ENCODE data around the gene ACOT11.

Gene ACOT11

GRCh38 chr1:54640361-54640760 lies 92.3 kb downstream of the ACOT11 start:
- TF ChIP-seq ZNF274 (IDR thresholded peaks at IDR 0.05; ENCODE audit: low read depth, low read length) = no peak
- H3K4me3 ChIP-seq (ENCODE audit: low read length) = no peak overlapping the region

GRCh38 chr1:54640863-54641836 lies 93.1 kb downstream of the ACOT11 start, which contains the start of gene MROH7:
Gene MROH7, plus strand, starts transcription at chr1:54641786. Its CDS starts 11,141 bp downstream, at chr1:54652927.
- no peak for TF ChIP-seq ZNF274 (IDR thresholded peaks at IDR 0.05; ENCODE audit: low read depth, low read length)
- no peak within 1 kb of the TSS for H3K4me3 ChIP-seq (ENCODE audit: low read length)

DNA sequence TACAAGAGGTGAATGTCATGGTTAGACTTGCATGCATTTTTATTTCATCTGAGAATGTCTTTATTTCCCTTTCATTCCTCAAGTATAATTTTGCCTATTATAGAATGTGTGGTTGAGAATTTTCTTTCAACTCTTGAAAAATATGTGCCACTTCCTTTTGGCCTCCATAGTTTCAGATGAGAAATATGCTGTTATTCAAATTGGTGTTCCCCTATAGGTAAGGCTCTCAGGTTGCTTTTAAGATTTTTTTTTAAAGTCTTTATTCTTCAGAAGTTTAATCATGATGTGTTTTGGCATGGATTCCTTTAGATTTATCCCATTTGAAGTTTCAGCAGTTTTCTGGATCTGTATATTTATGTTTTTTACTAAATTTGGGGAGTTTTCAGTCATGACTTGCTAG lies 95.7 kb downstream of the ACOT11 start:
- no peak for TF ChIP-seq ZNF274 (IDR thresholded peaks at IDR 0.05; ENCODE audit: low read depth, low read length)
- no peak overlapping the region for H3K4me3 ChIP-seq (ENCODE audit: low read length)

DNA sequence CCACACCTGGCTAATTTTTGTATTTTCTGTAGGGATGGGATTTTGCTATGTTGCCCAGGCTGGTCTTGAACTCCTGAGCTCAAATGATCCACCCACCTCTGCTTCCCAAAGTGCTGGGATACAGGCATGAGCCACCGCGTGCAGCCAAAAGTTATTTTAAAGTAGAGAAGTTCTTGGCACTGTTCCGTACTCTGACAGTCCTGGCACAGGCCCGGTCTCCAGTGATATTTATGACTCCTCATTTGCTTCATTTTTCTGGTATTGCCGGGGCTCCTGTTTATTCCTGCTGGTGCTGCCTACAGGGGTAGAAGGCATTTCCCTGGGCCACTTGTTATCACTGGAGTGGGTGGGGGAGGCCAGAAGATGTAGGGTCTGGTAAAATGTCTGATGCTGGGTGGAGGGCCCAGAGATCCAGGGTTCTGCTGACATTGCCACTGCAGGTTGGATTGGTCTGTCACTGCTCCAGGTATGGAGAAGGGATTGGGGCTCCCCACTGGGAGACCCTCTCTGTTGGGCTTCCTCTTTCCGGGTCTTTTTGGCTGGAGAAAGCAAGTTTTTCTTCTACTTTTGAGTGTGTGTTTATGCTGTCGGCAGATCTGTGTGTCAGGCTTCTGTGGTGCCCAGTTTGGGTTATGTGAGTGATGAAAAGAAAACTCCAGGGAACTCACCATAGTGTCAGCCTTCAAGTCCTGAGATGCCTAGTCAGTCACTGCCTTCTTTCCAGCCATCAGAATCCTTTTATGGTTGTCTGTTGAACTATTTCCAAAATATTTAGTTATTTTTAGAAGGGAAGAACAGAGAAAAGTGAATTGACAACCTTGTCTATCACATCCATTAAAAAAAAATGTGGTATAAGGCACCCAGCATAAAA lies 98.0 kb downstream of the ACOT11 start:
- no peak overlapping the region for H3K4me3 ChIP-seq (ENCODE audit: low read length)
- TF ChIP-seq ZNF274 (IDR thresholded peaks at IDR 0.05; ENCODE audit: low read depth, low read length) = no peak

- H3K4me3 ChIP-seq (ENCODE audit: low read length) = no peak overlapping the region
Measured at GRCh38 chr1:54649130-54649898, 101.3 kb downstream of the ACOT11 start.

GRCh38 chr1:54649921-54650320 lies 101.9 kb downstream of the ACOT11 start:
- H3K4me3 ChIP-seq (ENCODE audit: low read length) = no peak overlapping the region
- TF ChIP-seq ZNF274 (IDR thresholded peaks at IDR 0.05; ENCODE audit: low read depth, low read length) = no peak

More at GRCh38 chr1:54649130-54649898, 101.3 kb downstream of the ACOT11 start:
- no peak for TF ChIP-seq ZNF274 (IDR thresholded peaks at IDR 0.05; ENCODE audit: low read depth, low read length)

GRCh38 chr1:54650417-54650816 lies 102.4 kb downstream of the ACOT11 start:
- H3K4me3 ChIP-seq (ENCODE audit: low read length) = no peak overlapping the region
- no peak for TF ChIP-seq ZNF274 (IDR thresholded peaks at IDR 0.05; ENCODE audit: low read depth, low read length)

GRCh38 chr1:54651608-54652007 lies 103.6 kb downstream of the ACOT11 start:
- TF ChIP-seq ZNF274 (IDR thresholded peaks at IDR 0.05; ENCODE audit: low read depth, low read length) = no peak
- no peak overlapping the region for H3K4me3 ChIP-seq (ENCODE audit: low read length)

DNA sequence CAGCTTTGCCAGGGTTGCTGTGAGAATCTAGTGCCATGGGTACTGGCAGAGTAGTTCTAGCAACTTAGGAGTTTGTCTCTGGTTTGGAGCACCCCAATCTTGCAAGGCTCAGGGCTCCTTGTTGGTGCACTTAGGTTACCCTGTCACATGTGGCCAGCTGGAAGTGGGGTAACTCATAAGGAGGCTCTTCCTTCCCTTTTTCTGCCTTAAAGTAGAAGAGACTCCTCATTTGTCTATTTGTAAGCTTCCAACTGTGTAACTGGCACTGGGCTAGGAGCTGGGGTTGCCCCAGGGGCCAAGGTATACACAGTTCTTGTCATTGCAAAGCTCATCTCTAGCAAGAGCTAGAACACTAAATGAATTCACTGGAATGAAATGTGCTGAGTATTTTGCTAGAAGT lies 104.1 kb downstream of the ACOT11 start:
- TF ChIP-seq ZNF274 (IDR thresholded peaks at IDR 0.05; ENCODE audit: low read depth, low read length) = no peak
- no peak overlapping the region for H3K4me3 ChIP-seq (ENCODE audit: low read length)

GRCh38 chr1:54653036-54653435 lies 105.0 kb downstream of the ACOT11 start:
- no peak for TF ChIP-seq ZNF274 (IDR thresholded peaks at IDR 0.05; ENCODE audit: low read depth, low read length)
- H3K4me3 ChIP-seq (ENCODE audit: low read length) = no peak overlapping the region

DNA sequence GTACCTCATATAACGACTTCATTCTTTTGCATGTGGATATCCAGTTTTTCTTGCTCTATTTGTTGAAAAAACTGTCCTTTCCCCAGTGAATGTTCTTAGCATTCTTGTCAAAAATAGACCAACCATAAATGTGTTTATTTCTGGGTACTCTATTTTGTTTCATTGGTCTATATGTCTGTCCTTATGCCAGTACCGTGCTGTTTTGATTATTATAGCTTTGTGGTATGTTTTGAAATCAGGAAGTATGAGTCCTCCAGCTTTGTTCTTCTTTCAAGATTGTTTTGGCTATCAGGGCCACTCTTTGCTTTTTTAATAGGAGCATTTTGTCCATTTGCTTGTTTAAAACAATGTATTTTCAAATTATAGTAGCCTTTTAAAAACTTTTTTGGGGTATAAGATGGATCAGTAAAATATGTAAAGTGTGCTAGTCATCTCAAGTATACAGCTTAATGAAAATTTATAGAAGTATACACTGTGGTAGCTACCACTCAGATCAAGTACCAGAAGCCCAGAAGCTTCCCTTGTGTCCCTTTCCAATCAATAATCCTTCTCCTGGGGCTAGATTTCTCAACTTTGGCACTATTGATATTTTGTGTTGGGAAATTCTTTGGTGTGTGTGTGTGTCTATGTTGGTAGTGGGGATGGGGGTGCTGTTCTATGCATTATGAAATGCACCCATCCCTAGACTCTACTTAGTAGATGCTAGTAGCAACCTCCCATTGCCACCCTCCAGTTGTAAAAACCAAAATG lies 110.3 kb downstream of the ACOT11 start:
- no peak for TF ChIP-seq ZNF274 (IDR thresholded peaks at IDR 0.05; ENCODE audit: low read depth, low read length)

More for the DNA sequence above, 110.3 kb downstream of the ACOT11 start:
- H3K4me3 ChIP-seq (ENCODE audit: low read length) = no peak overlapping the region

Measured in GM08714 (cell line).